GM19240 (cell line): Measurements from ENCODE around the gene DUOXA2.
A peak's percentile ranks its signal among the peaks of the same experiment; 100 is the strongest.

ENCODE experiments used
- DNase-seq: peaks from one replicate; pipeline ENCODE4 v3.0.0; 2011; ENCODE audit warnings: low spot score; ENCODE audit not compliant: insufficient read length

The DUOXA2 gene

DNA sequence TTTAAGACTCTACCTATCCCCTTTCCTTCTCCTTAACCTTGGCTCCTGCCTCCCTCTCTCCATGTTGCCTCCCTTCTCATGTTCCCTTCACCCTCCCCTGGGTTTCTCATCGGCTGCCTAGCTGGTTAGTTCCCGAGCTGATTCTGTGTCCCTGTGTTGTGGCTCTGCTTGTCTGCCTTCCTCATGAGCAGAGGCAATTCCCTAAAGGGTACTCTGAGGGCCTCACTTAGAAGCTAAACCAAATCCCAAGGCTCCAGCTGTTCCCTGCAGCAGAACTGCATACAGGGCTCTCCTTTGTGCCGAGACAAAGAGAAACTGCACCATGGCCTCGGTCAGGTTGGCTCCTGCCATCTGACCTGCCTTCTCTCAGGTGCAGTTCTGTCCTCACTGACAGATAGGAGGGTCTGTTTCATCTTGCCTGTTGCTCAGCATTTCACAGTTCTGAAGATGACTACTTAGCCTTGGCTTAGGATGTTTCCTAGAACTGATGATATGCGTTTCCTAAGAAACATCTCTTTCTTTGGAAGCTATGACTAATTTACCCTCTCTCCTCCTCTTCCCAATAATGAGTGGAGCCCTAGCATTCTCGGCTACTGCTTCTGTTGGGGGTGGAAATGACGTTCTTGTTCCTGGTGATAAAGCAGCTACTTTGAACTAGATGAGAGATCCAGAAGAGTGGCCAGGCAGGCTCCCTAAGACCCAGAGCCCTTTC is 42.8 kb downstream of the DUOXA2 start:
- no peak for DNase-seq

DNA sequence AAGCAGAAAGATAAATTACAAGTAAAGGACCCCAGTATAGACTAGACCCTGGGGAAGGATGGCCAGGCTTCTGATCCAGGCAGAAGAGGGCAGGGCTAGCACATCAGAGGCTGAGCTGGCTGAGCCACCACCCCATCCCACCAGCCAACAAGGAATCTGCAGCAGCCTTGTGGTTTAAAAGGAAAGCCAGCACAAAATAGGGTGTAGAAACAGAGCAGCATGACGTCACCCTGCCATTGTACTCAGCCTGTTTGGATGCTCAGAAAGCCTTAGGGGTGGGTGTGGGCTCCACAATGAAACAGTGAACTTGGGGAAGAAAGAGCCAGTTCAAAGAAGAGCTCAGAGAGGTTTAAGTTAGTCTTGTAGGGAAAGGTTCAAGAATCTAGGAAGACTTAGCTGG is 43.8 kb downstream of the DUOXA2 start:
- no peak for DNase-seq

DNA sequence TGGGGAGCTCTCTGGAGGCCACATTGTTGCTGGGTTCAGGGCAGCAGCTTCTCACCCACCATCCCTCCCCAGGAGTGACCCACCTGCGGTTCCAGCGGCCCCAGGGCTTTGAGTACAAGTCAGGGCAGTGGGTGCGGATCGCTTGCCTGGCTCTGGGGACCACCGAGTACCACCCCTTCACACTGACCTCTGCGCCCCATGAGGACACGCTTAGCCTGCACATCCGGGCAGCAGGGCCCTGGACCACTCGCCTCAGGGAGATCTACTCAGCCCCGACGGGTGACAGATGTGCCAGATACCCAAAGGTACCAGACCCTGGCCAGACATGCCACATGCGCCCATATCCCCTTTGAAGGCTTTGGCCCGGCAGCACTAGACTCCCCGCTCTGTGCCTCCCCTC is 47.5 kb downstream of the DUOXA2 start:
- no peak for DNase-seq

DNA sequence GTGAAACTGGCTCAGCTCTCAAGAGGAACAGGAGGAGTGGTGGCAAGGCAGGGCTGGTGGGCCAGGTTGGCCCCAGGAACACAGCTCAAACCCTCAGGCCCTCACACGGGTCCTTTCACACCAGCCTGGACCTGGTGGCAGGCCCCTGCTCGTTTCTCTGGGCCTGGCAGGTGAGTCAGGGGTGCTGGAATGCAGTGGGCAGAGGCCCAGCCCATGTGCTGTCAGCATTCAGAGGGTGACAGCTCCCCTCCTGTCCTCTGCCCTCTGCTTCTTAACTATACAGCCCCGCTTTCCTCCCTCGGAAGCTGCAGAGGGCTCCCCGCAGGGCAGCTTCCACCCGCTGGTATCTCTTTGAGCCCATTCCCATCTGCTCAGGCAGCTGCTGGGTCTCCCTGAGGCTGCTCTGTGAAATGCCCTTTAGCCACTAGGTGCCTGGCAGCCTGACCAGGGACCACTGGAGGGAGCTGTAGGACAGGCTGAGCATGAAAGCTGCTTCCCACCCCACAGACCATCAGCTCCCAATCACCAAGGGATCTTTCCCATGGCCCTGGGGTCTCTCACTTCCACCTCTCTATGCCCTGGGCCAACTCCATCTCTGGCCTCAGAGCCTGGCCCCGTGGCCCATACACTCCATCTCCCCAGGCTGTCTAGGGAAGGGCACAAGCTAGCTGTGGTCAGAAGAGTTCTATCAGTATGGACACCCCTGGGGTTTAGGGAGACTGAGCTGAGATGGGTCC is 48.8 kb downstream of the DUOXA2 start:
- DNase-seq: peak; percentile 85

DNA sequence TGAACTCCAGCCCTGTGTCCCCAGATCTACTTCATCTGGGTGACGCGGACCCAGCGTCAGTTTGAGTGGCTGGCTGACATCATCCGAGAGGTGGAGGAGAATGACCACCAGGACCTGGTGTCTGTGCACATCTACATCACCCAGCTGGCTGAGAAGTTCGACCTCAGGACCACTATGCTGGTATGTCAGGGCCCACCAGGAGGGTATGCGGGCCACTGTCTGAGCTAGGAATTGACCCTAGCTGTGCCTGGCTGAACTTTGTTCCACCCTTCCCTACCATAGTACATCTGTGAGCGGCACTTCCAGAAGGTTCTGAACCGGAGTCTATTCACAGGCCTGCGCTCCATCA is 49.4 kb downstream of the DUOXA2 start:
- no peak for DNase-seq

DNA sequence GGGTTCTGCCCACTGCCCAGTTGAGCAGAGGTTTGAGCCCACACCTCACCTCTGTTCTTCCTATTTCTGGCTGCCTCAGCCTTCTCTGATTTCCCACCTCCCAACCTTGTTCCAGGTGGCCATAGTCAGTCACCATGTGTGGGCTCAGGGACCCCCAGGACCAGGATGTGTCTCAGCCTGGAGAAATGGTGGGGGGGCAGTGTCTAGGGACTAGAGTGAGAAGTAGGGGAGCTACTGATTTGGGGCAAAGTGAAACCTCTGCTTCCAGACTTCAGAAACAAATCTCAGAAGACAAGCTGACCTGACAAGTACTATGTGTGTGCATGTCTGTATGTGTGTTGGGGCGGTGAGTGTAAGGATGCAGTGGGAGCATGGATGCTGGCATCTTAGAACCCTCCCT is 50.8 kb downstream of the DUOXA2 start:
- no peak for DNase-seq

DNA sequence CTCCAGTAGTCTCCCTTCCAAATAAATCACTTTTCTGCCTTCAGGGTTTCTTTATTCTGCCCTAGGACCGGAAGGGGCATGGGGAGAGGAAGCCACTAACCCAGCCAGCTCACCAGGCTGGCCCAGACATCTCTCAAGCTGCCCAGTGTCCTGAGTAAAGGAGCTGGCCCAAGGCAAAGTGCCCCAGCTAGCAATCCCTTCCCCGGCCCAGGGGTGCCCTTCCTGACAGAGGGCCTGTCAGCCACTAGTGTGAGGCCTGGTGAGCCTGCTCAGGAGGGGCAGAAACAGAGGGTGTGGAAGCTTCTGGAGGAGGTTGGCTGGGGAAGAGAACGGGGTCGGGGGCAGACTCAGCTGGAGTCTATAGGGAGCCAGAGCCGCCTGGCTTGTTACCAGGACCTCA is 51.4 kb downstream of the DUOXA2 start:
- no peak for DNase-seq

DNA sequence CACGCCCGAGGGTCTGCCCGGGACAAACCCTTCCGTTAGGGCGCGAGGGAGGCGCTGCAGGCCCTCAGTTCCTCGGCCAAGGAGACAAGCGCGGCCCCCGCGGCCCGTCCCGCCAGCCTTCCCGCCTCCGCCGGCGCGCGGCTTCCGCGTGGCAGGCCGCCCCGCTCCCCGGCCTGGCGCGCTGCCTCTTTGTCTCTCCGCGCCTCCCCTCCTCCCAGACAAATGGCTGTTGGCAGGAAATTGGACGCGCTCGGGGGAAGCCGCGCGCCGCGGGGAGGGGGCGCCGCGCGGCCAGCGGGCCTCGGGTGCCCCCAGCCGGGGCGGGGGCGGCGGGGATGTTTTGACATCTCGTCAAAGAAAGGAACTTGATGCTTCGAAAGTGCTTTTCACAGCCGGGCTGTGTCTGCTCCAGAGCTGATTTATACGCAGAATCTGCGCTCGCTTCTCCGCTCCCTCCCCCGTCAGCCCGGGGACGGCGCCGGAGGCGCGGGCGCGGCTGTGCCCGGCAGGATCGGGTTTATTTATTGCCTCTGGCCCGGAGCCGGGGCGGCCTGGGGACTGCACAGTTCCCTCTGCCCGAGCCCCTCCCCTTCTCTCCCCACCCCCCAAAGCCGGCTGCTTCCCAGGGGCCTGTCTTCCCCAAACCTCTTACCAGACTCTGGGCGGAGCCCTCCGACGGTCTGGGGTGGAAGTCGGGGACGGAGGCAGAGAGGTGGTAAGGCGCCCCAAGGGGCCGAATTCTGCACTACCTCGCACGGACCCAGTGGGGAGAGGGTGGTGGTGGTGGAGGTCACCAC is 52.9 kb downstream of the DUOXA2 start:
- DNase-seq: peak; percentile 92

DNA sequence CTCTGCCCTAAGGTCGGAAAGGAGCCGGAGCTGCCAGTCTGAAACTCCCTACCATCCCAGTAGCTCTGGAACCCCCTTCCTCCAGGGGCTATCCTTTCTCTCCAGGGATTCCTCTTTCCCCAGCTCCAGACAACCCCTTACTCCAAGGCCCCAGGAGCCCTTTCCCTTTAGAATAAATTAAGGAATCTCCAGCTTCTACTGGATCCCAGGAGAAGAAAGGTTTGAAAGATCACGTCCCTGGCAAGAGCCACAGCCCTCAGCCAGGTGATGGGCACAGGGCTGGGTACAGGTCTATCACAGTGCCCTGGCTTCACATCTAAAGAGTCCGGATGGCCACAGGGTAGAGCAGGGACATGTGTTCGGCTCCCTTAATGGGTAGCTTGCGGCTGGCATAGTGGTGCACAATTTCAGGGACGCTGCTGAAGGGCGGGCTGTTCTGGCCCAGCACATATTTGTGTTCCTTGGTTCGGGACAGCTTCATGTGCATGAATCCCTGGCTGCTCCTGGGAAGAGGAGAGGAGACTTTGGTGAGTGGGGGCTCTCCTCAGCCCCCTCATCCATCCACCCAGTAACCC is 53.6 kb downstream of the DUOXA2 start:
- no peak for DNase-seq
